Ascending aorta (tissue), 2 donors: ENCODE results near the gene NEUROD4. TPM values are rescaled to one million over a fixed set of nuclear protein-coding genes. Genes with fewer than 3 reads are reported as not detected.
A peak's percentile ranks its signal among the peaks of the same experiment; 100 is the strongest.

Experiments
- DNase-seq, 2 donors: peaks; one replicate each; pipeline ENCODE4 v3.0.0-alpha.2; 2019; ENCODE audit warnings: low spot score in 2 of 2
- H3K27ac ChIP-seq, 2 donors: fragments of 200-600 bp; sonication (generic); one replicate each; pipeline ENCODE4 v1.5.1; 2016 to 2017; ENCODE audit warnings: mild to moderate bottlenecking in 1 of 2
- H3K27me3 ChIP-seq: fragments of 200-600 bp; sonication (generic); one replicate; pipeline ENCODE4 v1.5.1; 2017
- H3K36me3 ChIP-seq, 2 donors: fragments of 200-600 bp; sonication (generic); one replicate each; pipeline ENCODE4 v1.5.1; 2016
- H3K4me1 ChIP-seq, 2 donors: fragments of 200-600 bp; sonication (generic); one replicate each; pipeline ENCODE4 v1.5.1; 2016 to 2017; ENCODE audit warnings: mild to moderate bottlenecking in 1 of 2
- H3K4me3 ChIP-seq, 2 donors: fragments of 200-600 bp; sonication (generic); one replicate each; pipeline ENCODE4 v1.5.1; 2016 to 2017; ENCODE audit warnings: mild to moderate bottlenecking in 1 of 2
- H3K9me3 ChIP-seq, 2 donors: fragments of 200-600 bp; sonication (generic); one replicate each; pipeline ENCODE4 v1.5.1; 2016
- intact Hi-C: fragments of 100-400 bp; cut with DNase I; formaldehyde crosslinking; loops from one replicate; pipeline ENCODE4 v1.15.1; 2023
- total RNA-seq: library from RNA; depleted of rRNA; stranded (reverse); fragments of >200 nt; gene quantifications from one replicate; pipeline ENCODE4 v1.1.0, GENCODE V29; 2016
- TF ChIP-seq, protein P1 (sequence below), 3 experiments: fragments of 200-600 bp in 2 of 3; fragments of 450-650 bp in 1 of 3; sonication (generic) in 2 of 3; IDR thresholded peaks; one replicate each; pipeline ENCODE4 v1.5.1; 2016 to 2019; ENCODE audit warnings: antibody characterized with exemption in 3 of 3, mild to moderate bottlenecking in 1 of 3, moderate library complexity in 1 of 3

Gene NEUROD4
- total RNA-seq, 1 donor from 2014 or later = not detected

DNA sequence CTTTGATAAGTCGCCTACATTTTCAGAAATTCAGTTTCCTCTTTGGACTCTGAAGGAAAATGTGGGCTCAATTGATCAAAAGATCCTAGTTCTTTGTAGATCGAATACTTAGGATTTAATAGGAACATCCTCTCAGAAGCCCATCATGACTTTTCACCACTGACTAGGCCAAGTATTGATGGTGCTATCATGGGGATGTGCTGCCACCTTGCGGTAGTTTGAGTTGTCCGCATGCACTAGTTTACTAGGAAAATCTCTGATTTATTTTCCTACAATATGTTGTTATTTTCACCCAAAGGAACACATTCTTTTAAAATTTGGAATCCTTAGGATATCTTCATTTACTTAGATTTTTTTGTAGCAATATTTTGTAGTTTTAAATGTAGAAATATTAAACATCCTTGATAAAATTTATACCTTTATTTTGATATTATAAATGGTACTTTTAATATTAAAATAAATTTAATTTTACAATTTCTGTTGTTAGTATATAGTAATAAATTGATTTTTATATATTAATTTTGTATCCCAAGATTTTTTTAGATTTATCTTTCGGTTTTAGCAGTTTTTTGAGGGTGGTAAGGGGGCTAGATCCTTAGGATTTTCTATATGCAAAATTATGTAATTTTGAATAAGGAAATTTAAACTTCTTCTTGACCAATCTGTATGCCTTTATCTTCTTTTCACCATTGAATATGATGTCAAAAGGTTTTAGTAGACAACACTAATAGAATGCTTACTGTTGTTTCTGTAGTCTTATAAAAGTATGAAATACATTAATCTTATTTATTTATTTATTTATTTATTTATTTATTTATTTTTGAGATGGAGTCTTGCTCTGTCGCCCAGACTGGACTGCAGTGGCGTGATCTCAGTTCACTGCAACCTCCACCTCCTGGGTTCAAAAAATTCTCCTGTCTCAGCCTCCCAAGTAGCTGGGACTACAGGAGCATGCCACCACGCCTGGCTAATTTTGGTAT lies 53.6 kb downstream of the NEUROD4 start:
- no peaks in the 10 kb centered on the region for H3K4me1 ChIP-seq
- intact Hi-C loops = loop anchor here (1.0 kb wide), 1 partner anchor 80 kb away; no protein-coding TSS in a partner anchor
- H3K27me3 ChIP-seq = no peaks in the 10 kb centered on the region
- no peaks in the 10 kb centered on the region for H3K9me3 ChIP-seq
- peak in 1 of 2 donors; percentile 67 for DNase-seq
- no peaks in the 10 kb centered on the region for H3K36me3 ChIP-seq
- H3K4me3 ChIP-seq = no peak overlapping the region
- TF ChIP-seq, protein P1, sequence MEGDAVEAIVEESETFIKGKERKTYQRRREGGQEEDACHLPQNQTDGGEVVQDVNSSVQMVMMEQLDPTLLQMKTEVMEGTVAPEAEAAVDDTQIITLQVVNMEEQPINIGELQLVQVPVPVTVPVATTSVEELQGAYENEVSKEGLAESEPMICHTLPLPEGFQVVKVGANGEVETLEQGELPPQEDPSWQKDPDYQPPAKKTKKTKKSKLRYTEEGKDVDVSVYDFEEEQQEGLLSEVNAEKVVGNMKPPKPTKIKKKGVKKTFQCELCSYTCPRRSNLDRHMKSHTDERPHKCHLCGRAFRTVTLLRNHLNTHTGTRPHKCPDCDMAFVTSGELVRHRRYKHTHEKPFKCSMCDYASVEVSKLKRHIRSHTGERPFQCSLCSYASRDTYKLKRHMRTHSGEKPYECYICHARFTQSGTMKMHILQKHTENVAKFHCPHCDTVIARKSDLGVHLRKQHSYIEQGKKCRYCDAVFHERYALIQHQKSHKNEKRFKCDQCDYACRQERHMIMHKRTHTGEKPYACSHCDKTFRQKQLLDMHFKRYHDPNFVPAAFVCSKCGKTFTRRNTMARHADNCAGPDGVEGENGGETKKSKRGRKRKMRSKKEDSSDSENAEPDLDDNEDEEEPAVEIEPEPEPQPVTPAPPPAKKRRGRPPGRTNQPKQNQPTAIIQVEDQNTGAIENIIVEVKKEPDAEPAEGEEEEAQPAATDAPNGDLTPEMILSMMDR (IDR thresholded peaks at IDR 0.05) = peak; percentile 42 to 73 (median 65)
- H3K27ac ChIP-seq = no peak overlapping the region

DNA sequence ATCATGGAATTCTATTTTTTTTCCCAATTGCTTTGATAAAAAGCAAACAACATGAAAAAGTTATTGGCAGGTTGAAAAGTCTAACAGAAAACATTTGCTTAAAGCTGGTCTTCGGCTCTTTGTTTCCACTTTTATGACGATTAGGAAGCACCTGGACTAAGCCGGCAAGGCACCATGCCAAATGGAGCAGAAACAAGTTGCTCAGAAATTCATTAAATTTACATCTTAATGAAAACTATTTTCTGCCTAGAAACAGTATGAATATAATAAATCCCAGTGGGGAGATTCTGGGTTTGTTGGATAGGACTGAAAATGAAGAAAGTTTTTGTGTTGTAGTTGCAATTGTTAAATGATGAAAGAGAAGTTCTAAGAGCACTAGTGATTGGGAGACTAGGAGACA lies 55.0 kb downstream of the NEUROD4 start:
- intact Hi-C loops = no loop called here
- DNase-seq = no peak
- H3K9me3 ChIP-seq = no peaks in the 10 kb centered on the region
- no peak overlapping the region for H3K27ac ChIP-seq
- no peaks in the 10 kb centered on the region for H3K27me3 ChIP-seq
- no peak overlapping the region for H3K4me3 ChIP-seq
- TF ChIP-seq, protein P1 (IDR thresholded peaks at IDR 0.05) = no peak
- no peaks in the 10 kb centered on the region for H3K36me3 ChIP-seq
- no peaks in the 10 kb centered on the region for H3K4me1 ChIP-seq

Other genes starting within 250 kb of the NEUROD4 start
- gene MUCL1, start 165.5 kb upstream of the NEUROD4 start, total RNA-seq = not detected
- not detected for gene TESPA1, start 35.2 kb upstream of the NEUROD4 start, total RNA-seq
- gene OR9K2, start 106.4 kb downstream of the NEUROD4 start, total RNA-seq = not detected
- gene OR10A7, start 201.1 kb downstream of the NEUROD4 start, total RNA-seq = not detected
- gene OR6C74, start 224.6 kb downstream of the NEUROD4 start, total RNA-seq = not detected